Fibroblast of pulmonary artery (primary cell): ENCODE results near the gene PGS1.

Experiments
- DNase-seq: peaks from one replicate; pipeline ENCODE4 v3.0.0-alpha.2; 2010; ENCODE audit warnings: low read depth
- H3K4me3 ChIP-seq: replicated peaks from 2 replicates; pipeline ENCODE4 v1.5.1; 2011; ENCODE audit warnings: low read depth, mild to moderate bottlenecking, control low read depth, low read length, moderate library complexity
- TF ChIP-seq, protein P1 (sequence below): IDR thresholded peaks from 2 replicates; pipeline ENCODE4 v1.5.1; 2011; ENCODE audit warnings: mild to moderate bottlenecking, control low read depth, low read length, inconsistent platforms; ENCODE audit errors: missing control alignments

PGS1 gene

DNA sequence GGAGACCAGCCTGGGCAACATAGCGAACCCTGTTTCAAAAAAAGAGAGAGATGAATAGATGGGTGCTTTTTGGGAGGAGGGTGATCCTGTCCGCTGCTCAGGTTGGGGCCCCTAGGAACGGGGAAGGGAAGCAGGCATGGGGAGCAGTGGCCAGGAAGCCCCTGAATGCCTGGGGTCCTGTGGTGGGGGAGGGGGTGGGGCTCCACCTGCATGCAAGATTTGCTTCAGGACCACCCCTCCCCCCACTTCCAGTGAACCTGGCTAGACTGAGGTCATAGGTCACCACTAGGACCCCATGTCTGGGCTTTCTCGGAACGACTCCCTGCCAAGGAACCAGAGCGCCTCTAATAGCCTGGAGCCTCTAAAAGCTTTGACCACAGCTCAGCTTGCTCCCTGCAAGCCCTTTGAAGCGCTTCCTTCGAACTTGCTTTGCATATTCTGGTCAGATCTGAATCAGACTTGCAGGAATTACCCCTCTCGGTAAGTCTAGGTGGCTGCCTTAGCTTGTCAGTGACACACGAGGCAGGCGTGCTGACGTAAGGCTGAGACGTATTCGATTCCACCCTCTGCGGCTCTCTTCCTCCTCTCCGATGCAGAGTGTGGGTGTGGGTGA lies 22.2 kb upstream of the PGS1 start:
- TF ChIP-seq, protein P1, sequence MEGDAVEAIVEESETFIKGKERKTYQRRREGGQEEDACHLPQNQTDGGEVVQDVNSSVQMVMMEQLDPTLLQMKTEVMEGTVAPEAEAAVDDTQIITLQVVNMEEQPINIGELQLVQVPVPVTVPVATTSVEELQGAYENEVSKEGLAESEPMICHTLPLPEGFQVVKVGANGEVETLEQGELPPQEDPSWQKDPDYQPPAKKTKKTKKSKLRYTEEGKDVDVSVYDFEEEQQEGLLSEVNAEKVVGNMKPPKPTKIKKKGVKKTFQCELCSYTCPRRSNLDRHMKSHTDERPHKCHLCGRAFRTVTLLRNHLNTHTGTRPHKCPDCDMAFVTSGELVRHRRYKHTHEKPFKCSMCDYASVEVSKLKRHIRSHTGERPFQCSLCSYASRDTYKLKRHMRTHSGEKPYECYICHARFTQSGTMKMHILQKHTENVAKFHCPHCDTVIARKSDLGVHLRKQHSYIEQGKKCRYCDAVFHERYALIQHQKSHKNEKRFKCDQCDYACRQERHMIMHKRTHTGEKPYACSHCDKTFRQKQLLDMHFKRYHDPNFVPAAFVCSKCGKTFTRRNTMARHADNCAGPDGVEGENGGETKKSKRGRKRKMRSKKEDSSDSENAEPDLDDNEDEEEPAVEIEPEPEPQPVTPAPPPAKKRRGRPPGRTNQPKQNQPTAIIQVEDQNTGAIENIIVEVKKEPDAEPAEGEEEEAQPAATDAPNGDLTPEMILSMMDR, result no peak
- DNase-seq, result peak; percentile 75
- H3K4me3 ChIP-seq, result peak overlapping the region; percentile 90

DNA sequence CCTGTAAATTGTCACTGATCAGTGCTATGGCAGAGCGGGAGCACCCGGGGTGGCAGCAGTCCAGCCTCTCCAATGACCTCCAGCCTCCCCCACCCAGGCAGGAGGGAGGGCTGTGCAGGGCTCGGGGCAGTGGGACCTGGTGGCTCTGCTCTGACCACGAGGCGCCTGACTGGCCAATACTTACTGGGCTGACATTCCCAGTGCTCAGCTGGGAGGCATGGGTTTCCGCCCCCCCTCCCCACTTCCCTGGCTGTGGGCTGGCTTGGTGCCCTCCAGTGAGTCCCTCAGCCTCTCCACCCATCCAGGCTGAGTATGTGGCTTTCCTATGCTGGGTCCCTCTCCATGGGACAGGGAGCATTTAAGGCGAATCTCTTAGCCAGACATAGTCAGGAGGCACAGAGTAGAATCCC lies 21.3 kb upstream of the PGS1 start:
- DNase-seq, result peak; percentile 75
- TF ChIP-seq, protein P1, result no peak
- peak overlapping the region; percentile 90 for H3K4me3 ChIP-seq

DNA sequence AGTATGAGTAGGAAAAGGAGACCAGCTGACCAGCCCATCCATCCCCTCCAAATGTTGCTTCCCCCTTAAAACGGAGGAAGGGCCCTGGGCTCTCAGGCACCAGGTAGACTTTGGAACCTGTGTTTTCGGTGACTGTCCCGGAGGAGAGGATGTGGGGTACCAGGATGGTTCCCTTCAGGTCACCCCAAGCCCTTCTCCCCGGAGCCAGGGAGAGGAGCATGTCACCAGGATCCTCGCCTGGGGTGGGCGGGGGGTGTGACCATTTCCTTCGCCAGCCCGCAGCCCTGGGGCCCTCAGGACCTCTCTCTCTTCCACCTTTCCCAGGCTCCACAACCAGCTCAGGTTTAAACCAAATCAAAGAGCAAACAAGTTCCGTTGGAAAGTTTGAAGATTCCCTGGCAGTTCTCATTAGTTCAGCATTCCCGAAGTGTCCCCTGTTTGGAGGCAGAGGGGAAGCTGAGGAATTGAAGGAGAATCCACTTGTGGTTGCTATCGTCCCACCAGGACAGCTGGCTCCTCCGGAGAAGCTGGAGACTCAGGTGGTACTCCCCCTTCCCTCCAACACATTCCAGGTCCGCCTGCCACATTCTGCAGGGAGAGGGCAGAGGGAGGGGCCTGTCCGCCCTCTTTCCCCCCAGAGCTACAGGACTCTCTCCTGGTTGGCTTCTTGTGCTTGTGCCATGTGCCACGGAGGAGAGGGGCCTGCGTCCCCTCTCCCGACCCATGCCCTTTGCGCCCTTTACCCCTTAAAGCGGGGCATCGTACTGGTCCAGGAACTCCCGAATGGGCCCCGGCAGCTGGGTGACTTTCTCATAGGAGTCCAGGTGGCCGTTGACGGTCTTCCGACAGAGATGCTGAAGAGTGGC lies 20.5 kb upstream of the PGS1 start:
- TF ChIP-seq, protein P1, result no peak
- peak; percentile 38 for DNase-seq

DNA sequence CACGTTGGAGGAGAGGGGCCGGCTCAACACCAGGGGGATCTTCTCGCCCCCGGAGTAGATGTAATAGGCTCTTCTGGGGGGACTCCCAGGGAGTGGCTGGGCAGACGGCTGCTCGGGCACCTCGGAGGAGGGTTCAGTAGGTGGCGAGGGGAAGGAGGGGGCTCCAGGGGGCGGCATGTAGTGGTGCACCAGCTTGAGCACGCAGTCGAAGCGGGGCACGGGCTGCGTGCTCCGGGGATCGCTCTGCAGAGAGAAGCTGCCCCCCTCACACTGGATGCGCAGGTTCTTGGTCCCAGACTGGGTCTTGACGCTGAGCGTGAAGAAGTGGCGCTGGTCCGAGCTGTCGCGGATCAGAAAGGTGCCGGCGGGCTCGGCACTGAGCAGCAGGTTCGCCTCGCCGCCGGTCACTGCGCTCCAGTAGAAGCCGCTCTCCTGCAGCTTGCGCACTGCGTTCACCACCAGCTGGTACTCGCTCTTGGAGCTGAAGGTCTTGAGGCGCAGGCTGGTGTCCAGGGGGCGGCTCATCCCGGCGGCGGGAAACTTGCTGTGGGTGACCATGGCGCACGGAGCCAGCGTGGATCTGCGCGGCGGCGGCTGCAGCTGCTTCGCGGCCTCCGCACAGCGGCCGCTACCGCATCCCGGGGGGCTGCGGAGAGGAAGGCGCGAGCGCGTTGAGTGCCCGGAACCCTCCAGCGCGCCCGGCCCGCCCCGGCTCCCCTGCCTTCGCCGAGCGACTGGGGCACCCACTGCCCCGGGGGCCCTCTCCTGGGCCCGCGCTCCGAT lies 19.7 kb upstream of the PGS1 start:
- DNase-seq, result peak; percentile 64
- TF ChIP-seq, protein P1, result no peak
- peak overlapping the region; percentile 90 for H3K4me3 ChIP-seq

More for the DNA sequence above, 20.5 kb upstream of the PGS1 start:
- peak overlapping the region; percentile 90 for H3K4me3 ChIP-seq

DNA sequence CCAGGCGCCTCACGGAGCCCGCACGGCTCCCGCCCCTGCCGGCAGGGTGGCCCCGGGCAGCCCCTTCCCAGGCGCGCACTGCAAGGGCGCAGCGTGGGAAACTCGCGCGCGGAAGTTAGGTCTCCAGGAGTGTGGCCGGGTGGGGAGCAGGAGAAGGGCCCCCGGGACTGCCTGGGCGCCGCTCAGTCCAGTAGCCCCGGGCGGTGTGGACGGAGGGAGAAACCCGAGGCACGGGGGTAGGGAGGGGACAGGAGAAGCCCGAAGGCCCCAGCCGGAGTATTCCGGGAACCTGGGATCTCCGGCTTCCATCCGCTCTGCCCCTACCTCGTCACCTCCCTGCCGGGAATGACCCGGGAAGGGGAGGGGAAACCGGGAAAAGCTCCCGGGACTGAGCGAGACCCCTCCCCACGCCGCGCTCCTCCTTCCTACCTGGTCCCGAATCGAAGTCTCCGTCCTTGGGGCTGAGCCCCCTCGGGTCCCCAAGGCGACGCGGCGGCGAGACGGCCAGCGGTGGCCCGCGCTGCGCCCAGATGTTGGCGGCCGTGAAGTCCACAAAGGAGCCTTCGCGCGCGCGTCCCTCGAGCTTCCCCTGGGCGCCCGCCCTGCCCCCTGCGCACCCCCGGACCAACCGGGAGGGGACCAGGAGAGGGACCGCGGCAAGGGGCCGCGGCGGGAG lies 19.0 kb upstream of the PGS1 start:
- TF ChIP-seq, protein P1, result no peak
- peak; percentile 48 for DNase-seq

DNA sequence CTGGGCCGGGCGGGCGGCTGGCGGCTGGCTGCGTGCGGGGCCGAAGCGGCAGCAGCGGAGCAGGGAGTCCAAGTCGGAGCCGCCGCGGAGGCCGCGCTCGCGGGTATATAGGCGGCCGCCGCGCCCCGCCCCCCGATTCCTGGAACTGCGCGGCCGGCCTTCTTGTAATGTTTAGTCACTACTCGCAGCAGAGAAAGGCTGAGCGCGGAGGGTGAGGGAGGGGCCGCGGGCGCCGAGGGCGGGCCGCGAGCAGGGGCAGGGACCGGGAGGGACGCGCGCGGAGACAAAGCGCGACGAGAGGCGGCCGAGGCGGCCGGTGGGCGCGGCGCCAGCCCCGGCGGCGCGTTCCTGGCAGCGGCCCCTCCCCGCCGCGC lies 18.5 kb upstream of the PGS1 start, which contains the start of gene SOCS3:
Gene SOCS3, minus strand, starts transcription at position 81 of the 374 bp plus-strand sequence. CDS start 982 bp downstream, outside the sequence.
- H3K4me3 ChIP-seq, result peak within 1 kb of the TSS; percentile 90
- peak; percentile 98 for DNase-seq
- TF ChIP-seq, protein P1, result no peak

More for the DNA sequence above, 19.0 kb upstream of the PGS1 start:
- H3K4me3 ChIP-seq, result peak overlapping the region; percentile 90
